Measurements from ENCODE around the gene IFITM1.
"Not testable (repeated sequence)": the region's sequence is repeated elsewhere in the genome, so short reads cannot be mapped to it uniquely, and the experiment has no call there.

The IFITM1 gene

DNA sequence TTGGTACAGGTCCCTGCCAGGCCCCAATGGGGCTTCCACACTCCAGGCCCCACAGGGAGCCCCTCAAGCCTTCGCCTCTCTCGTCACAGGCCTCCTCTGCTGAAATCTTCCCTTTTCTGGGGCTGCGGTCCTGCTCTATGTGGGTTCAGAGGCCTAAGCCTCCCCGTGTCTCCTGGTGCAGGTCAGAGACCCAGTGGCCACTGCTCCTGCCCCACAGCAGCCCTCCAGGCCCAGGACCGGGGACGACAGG lies 12.7 kb downstream of the IFITM1 start:
- DNase-seq (ENCODE audit: low read depth): no peak

DNA sequence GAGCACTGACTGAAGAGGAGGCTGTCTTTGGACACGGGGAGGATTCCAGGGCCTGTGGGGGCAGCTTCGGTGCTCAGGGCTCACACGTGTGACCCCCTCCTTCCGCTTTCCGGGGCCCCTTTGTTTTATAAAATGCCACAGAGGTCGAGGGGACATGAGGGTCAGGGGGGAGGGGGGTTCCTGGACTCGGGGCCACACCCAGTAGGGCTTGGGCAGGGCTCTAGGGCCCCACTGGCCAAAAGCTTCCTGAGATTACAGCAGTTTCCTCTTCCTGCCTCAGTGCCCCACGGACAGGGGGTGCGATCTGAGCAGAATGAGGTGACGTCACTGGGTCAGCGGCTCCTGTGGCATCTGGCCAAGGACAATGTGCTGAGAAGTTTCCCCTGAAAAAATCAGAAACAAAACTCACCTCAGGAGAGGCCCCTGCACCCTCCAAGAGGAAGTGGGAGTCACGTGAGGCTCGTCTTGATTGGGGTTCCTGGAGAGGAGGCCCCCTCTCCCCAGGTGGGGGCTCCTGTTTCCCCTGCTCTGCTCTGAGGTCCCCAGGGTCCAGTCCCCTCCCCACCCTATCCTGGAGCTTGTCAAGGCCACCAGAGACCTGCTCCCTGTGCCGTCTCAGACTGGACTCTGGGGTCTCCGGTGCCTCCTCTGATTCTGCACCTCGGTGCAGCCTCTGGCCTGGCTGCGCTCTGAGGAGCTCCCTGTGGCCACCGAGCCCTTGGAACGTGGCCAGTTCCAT lies 13.2 kb downstream of the IFITM1 start:
- DNase-seq (ENCODE audit: low read depth): no peak

DNA sequence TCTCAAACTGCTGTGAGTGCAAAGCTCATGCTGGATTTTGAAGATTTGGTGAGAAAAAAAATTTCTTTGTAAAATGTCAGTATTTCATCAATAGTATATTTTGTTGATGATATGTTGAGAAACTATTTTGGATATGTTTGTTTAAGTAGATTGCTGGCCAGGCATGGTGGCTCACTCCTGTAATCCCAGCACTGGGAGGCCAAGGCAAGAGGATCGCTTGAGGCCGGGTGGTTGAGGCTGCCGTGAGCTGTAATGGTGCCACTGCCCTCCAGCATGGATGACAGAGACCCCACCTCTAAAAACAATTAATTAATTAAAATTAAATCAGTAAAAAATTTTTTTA lies 13.7 kb downstream of the IFITM1 start:
- DNase-seq (ENCODE audit: low read depth): no peak

DNA sequence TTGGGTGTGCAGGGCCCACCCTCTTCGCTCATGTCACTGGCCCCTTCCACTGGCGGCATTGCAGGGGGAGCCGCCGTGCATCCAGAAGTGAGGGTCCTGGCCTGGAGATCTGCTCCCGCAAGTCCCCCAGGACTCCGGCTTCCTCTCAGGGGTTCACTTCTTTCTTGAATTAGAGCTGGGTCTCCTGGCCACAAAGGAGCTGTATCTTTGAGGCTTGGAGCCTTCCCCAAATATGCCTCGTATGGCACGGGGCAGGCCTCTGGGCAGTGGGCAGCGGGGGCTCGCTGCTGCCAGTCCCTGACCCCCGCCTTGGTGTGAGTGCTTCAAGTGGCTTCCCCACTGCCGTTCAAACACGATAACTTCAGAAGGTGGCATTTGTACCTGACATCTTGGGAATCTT lies 14.2 kb downstream of the IFITM1 start:
- no peak for DNase-seq (ENCODE audit: low read depth)

DNA sequence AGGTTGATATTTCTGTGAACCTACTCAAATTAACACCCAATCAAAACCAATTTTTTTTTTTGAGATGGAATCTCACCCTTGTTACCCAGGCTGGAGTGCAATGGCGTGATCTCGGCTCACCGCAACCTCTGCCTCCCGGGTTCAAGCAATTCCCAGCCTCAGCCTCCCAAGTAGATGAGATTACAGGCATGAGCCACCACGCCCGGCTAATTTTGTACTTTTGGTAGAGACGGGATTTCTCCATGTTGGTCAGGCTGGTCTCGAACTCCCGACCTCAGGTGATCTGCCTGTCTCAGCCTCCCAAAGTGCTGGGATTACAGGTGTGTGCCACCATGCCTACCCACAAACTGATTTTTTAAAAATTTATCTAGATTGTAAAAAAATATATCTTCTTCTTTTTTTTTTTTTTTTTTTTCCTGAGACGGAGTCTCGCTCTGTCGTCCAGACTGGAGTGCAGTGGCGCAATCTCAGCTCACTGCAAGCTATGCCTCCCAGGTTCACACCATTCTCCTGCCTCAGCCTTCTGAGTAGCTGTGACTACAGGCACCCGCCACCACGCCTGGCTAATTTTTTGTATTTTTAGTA lies 14.8 kb downstream of the IFITM1 start:
- DNase-seq (ENCODE audit: low read depth): not testable (repeated sequence)

DNA sequence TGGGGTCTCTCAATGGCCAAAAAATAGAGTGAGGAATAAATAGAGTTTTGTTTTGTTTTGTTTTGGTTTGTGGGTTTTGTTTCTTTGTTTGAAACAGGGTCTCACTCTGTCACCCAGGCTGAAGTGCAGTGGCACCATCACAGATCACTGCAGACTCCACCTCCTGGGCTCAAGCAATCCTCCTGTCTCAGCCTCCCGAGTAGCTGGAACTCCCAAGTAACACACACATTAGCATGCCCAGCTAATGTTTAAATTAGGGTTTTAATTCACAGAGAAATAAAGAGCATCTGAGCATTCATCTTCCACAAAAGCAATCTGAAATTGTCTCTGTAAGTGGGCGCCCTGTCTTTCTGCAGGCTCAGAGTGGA lies 16.0 kb downstream of the IFITM1 start:
- DNase-seq (ENCODE audit: low read depth): no peak

DNA sequence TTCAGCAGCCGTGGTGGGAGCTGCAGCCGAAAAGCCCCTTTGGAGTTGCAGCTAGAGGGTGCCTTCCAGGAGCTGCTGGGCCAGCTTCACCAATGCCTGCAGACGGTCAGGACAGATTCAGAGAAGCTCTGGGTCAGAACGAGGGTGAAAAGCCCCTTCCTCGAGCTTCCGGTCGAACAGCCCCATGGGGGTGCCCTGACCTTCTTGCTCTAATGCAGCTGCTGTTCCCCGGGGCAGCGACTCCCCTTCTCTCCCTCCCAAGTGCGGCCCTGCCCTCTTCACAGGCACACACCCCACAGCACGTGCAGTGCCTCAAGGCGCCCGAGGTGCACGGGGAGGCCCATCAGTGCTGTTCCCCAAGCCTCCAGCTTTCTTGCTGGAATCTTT lies 16.5 kb downstream of the IFITM1 start:
- DNase-seq (ENCODE audit: low read depth): no peak

DNA sequence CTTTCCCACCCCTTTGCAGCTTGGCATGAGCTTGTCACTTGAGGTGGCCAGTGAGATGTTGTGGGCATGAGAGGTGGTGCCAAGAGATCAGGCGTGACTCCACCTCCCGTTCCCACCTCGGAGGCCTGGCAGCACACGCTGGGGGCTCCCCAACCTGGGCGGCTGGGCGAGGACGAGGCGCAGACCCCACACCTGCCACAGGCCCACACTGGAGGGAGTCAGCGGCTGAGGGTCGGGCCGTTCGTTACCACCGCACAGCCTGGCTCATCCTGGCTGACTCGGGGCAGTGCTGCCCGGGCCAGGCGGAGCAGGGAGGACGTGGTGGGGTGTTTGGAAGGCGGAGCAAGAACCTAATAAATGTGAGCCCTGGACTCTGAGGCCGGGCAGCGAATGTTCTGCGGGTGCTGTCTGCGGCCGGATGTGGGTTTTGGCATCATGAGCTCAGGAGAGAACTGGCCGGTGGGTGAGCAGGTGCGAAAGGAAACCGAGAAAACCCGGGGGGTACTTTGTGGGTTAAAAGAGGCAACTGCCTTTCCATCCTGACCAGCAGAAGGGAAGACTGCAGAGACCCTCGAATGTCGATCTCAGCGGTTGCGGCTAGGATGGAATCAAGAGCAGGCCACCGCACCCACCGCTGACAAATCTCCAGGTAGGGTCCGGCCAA lies 17.0 kb downstream of the IFITM1 start:
- DNase-seq (ENCODE audit: low read depth): no peak

DNA sequence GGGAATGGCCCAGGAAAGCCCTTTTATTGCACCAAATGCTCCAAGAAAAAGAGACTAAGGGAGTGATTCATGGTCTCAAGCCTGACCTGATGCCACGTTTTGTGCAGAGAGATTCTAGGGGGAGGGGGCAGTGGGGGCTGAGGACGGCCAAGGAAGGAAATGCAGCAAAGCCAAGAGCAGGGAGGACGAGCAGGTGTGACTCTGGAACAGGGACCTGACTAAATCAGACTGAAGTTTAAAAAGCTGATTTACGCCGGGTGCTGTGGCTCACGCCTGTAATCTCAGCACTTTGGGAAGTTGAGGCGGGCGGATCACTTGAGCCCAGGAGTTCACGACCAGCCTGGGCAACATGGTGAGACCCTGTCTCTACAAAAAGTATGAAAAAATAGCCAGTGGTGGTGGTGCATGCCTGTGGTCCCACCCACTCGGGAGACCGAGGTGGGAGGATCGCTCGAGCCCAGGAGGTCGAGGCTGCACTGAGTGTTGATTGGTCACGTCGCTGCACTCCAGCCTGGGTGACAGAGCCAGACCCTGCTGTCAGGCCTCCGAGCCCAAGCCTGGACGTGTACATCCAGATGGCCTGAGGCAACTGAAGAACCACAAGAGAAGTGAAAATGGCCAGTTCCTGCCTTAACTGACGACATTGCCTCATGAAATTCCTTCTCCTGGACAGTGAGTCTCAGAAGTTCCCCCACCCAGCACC lies 17.7 kb downstream of the IFITM1 start:
- no peak for DNase-seq (ENCODE audit: low read depth)

DNA sequence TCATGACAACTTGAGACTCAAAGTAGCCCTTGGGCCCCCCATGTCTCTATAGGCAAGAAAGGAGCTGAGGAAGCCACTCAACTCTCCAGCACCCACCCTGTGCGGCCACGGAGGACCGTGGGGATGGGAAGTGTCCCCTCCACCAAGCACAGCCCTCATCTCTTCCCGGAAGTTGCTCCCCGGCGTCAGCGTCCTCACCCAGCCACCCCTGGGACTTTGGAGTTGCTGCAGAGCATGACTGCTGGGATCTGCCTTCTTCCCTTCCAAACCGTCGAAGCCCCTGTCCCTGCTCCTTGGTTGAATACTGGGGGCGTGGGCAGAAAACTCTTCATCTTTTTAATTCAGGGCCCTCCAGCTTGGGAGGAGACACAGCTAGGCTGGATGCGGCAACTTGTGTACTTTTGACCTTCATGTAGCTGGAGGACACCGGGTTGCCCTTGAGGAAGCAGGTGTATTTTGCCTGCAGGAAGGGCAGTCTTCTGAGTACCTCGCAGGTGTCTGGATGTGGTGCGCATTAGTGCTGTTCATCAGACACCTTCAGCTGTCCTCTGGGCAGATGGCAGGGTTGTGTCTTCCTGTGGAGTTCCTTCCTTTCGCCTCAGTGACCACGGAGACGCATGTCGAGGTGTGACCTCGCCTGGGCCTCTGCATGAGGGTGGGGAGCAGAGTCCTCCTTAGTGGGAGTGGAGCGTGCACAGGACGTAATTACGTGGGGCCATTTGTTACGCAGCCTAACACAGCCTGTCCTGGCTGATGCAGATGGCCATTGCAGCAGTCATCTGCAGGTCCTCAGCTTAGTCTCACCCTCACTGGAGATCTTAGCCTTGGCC lies 19.0 kb downstream of the IFITM1 start:
- DNase-seq (ENCODE audit: low read depth): no peak

DNA sequence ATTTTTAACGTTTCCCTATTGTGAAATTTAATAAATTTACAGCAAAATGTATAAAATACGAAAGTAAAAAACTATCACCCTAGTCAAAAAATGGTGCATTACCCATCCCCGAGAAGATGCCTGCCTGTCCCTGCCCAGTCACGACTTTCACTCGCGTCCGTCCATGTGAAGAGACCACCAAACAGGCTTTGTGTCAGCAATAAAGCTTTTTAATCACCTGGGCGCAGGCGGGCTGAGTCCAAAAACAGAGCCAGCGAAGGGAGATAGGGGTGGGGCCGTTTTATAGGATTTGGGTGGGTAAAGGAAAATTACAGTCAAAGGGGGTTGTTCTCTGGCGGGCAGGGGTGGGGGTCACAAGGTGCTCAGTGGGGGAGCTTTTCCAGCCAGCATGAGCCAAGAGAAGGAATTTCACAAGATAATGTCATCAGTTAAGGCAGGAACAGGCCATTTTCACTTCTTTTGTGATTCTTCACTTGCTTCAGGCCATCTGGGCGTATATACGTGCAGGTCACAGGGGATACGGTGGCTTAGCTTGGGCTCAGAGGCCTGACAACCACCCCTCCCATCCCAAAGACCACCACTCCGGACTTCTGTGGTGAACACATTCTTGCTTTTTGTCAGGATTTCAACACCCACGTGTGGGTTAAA lies 19.9 kb downstream of the IFITM1 start:
- DNase-seq (ENCODE audit: low read depth): not testable (repeated sequence)

DNA sequence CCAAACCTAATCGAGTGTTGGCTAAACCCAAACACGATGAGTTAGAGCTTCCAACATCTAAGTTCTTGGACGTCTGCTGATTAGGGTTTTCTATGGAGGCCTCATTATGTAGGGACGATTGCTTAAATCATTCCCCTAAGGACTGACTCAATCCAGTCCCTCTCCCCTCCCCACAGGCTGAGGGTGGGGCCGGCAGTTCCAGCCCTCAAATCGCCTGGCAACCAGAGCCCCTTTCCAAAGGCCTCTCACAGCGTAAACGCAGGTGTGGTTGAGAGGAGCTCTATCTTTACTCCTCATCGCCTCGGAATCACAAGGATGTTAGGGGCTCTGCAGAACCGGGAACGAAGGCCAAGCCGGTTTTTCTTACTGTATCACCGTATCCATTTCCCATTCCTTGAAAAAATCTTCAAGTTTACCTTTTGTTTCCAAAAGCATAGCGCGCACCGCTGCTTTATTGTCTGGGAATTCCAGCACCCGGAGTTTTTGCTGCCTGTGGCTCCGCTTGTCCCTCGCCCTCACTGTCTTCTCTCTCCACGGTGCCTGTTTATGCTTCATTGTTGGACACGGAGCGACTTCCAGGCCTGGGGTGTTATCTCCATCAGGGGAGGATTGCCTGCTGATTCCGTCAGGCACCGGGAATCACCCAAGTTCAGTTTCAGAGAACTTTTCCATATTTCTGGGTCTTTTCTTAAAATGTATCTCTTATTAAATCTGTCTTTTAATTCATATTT lies 20.6 kb downstream of the IFITM1 start:
- DNase-seq (ENCODE audit: low read depth): no peak

DNA sequence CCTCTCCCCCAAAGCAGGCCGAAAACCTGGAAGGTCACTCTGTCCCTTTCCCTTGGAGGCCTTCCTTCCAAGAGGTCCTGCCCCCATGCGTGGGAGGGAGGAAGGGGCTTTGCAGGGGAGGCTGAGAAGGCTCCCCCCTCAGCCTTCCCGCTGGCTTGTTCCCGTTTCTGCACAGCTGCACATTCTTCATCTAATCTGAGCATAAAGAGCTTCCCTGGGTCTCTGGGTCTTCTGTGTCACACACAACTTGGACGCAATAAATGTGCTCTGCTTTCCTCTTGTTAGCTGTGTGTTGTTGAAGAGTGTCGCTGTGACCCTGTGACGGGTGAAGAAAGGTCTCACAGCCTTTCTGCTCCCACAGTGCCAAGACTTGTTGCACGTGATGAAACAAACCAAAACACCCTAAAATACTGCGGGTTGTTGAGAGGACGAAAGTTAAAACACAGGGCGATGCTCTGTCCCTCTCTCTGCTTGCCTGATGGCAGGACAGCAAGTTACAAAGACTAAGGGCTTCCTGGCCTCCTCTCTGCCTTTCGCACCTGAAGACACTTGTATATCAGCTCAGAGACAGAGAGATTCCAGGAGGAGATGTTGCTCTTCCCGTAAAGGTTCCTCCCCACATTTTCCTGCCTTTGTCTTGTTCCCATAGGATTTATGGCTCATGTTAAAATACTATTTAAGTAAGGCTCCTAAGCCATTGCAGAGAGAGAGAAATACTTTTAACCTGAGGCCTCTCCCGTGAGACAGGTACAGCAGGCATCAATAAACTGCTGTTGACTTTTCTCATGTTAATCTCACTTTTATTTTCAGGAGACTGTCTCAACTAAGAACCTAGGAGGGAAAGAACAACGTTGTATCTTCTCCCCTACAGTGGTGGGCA lies 22.2 kb downstream of the IFITM1 start:
- no peak for DNase-seq (ENCODE audit: low read depth)

DNA sequence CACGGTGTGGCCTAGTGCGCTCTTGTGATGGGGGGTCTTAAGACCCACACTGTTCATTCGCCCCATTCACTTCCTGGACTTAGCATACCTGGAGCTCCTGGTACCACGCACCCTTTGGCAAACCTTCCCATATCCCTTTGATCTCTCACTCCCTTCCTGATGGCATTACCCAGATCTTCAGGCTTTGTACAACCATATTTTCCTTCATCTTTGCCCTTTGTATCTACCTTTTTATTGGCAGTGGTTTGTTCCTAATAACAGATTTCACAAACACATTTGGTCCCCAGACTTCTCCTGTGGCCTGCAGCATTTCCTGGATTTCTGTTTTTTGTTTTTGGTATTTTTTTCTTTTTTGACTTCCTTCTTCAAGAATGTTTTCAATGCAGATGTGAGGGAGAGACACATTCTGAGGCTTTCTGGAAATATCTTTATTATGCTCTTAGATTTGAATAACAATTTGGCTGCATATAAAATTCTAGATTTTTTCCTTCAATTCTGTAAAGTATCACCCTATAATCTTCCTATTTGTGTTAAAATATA lies 22.9 kb downstream of the IFITM1 start:
- no peak for DNase-seq (ENCODE audit: low read depth)

DNA sequence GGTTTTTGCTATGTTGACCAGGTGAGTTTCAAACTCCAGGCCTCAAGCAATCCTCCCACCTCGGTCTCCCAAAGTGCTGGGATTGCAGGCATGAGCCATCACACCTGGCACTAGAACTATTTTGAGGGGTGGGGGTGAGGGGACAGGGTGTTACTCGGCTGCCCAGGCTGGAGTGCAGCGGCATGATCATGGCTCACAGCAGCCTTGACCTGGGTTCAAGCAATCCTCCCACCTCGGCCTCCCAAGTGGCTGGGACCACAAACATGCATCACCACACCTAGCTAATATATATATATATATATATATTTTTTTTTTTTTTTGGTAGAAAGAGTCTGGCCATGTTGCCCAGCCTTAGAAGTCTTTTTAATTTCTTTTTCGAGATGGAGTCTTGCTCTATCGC lies 23.9 kb downstream of the IFITM1 start:
- DNase-seq (ENCODE audit: low read depth): no peak

DNA sequence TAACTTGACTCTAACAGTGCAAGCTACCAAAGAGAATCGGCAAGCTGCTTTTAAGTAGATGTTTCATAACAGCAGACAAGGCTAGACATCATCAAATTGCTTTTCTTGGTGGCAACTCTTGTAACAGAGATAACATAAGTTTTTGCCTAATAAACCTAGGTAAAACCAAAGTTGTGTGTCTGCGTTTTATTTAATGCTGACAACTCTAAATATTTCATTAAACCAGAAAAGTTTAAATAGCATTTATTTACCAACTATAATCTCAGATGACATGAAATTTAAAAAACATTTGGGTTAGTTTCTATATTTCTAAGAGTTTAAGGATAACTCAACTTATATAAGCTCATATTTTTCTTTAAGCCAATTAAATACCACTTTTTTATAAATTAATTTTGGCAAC lies 26.1 kb downstream of the IFITM1 start:
- no peak for DNase-seq (ENCODE audit: low read depth)

DNA sequence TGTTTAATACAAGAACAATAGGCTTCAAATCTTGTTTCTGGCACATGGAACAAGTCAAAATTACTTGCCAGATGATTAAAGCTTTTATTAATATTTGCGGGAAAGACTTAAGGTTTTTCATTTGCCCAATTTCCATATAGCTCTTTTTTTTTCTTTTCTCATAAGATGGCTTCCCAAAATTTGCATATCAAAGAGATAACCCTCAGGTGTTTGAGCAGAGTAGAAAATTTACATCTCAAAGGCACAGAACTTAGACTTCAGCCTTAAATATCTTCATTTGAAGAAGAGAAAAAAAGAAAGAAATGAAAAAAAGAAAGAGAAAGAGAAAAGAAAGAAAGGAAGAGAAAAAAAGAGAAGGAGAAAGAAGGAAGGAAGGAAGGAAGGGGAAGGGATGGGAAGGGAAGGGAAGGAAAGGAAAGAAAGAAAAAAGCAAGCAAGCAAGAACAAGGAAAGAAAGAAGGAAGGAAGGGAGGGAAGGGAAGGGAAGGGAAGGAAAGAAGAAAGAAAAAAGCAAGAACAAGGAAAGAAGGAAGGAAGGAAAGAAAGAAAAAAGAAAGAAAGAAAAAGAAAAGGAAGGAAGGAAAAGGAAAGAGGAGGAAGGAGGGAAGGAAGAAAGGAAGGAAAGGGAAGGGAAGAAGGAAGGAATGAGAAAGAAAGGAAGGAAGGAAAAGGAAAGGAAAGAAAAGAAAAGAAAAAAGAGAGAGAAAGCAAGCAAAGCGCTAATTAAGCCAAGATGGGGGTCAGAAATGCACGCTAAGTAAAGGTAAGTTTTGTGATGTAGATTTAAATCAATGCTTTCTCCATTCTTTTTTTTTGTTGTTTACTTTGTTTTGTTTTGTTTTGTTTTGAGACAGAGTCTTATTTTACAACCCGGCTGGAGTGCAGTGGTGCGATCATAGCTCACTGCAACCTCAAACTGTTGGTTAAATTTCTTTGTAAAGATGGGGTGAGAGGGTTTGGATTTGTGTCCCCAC lies 27.0 kb downstream of the IFITM1 start:
- no peak for DNase-seq (ENCODE audit: low read depth)

DNA sequence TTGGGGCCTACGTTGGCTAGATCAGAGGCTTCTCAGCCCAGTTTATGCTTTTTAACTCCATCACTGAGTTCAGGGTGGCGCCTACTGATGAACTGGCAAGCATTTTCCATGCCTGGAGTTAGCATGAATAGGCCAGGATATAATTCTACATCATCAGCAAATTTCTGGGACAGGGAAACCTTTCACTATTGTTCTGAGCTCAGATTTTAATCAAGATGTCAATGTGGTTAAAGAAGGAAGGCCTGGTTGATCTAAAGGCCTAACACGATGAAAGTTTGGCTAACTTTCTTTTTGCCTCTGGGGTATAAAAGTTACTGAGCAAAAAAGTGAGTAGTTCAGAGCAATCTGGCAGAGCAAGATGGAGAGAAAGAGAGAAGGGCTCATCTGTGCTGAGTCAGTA lies 28.5 kb downstream of the IFITM1 start:
- no peak for DNase-seq (ENCODE audit: low read depth)

All from HS-5 (cell line).